ENCODE results near the gene INPP1.

INPP1 gene

GRCh38 chr2:190417045-190417842 is 73.9 kb downstream of the INPP1 start:
- in situ Hi-C loops (cut with MboI; ENCODE audit: low pct_unique_long_range_greater_than_20kb, low sequenced_read_pairs, unreplicated experiment) = no loop called here
- no peak for TF ChIP-seq CTCF (IDR thresholded peaks at IDR 0.05; ENCODE audit: extremely low read depth, insufficient read depth, missing control alignments)
- DNase-seq (ENCODE audit: low spot score) = no peak

GRCh38 chr2:190418727-190419126 is 75.3 kb downstream of the INPP1 start:
- DNase-seq (ENCODE audit: low spot score) = no peak
- TF ChIP-seq CTCF (IDR thresholded peaks at IDR 0.05; ENCODE audit: extremely low read depth, insufficient read depth, missing control alignments) = no peak

GRCh38 chr2:190420801-190421200 is 77.4 kb downstream of the INPP1 start:
- in situ Hi-C loops (cut with MboI; ENCODE audit: low pct_unique_long_range_greater_than_20kb, low sequenced_read_pairs, unreplicated experiment) = no loop called here
- no peak for DNase-seq (ENCODE audit: low spot score)
- TF ChIP-seq CTCF (IDR thresholded peaks at IDR 0.05; ENCODE audit: extremely low read depth, insufficient read depth, missing control alignments) = no peak

More at GRCh38 chr2:190418727-190419126, 75.3 kb downstream of the INPP1 start:
- in situ Hi-C loops (cut with MboI; ENCODE audit: low pct_unique_long_range_greater_than_20kb, low sequenced_read_pairs, unreplicated experiment) = no loop called here
